ENCODE measurements around the gene HDLBP. TPM values are rescaled to one million over a fixed set of nuclear protein-coding genes. Genes with fewer than 3 reads are reported as not detected.
A peak's percentile ranks its signal among the peaks of the same experiment; 100 is the strongest.

Gene HDLBP
- total RNA-seq (2014; rRNA removed; shearing (Covaris generic)) = 324 and 350 TPM in 2 replicates

GRCh38 chr2:241315093-241315878, at the start of gene HDLBP:
Gene HDLBP, minus strand, starts transcription at chr2:241315672. Its CDS starts 48,803 bp downstream, at chr2:241266869.
- DNase-seq (ENCODE audit: low spot score) = peak; percentile 98

- DNase-seq (ENCODE audit: low spot score) = no peak
Measured at GRCh38 chr2:241364781-241365180, 49.3 kb upstream of the HDLBP start.

- no peak for DNase-seq (ENCODE audit: low spot score)
Measured at GRCh38 chr2:241363426-241363825, 48.0 kb upstream of the HDLBP start.

GRCh38 chr2:241359481-241360045, 44.1 kb upstream of the HDLBP start:
- DNase-seq (ENCODE audit: low spot score) = no peak

- no peak for DNase-seq (ENCODE audit: low spot score)
Measured at GRCh38 chr2:241358470-241358869, 43.0 kb upstream of the HDLBP start.

- no peak for DNase-seq (ENCODE audit: low spot score)
Measured at GRCh38 chr2:241357531-241357930, 42.1 kb upstream of the HDLBP start.

- no peak for DNase-seq (ENCODE audit: low spot score)
Measured at GRCh38 chr2:241356871-241357260, 41.4 kb upstream of the HDLBP start.

GRCh38 chr2:241355983-241356870, 40.8 kb upstream of the HDLBP start, which contains the start of gene FARP2:
Gene FARP2, plus strand, starts transcription at chr2:241356285. Its CDS starts 16,823 bp downstream, at chr2:241373108.
- DNase-seq (ENCODE audit: low spot score) = peak; percentile 98

GRCh38 chr2:241354668-241355658, 39.5 kb upstream of the HDLBP start:
- DNase-seq (ENCODE audit: low spot score) = peak; percentile 46

GRCh38 chr2:241352227-241352626, 36.8 kb upstream of the HDLBP start:
- DNase-seq (ENCODE audit: low spot score) = no peak

GRCh38 chr2:241351640-241352031, 36.2 kb upstream of the HDLBP start:
- DNase-seq (ENCODE audit: low spot score) = no peak

GRCh38 chr2:241350878-241351639, 35.6 kb upstream of the HDLBP start:
- no peak for DNase-seq (ENCODE audit: low spot score)

- DNase-seq (ENCODE audit: low spot score) = no peak
Measured at GRCh38 chr2:241350530-241350877, 35.0 kb upstream of the HDLBP start.

- no peak for DNase-seq (ENCODE audit: low spot score)
Measured at GRCh38 chr2:241349941-241350340, 34.5 kb upstream of the HDLBP start.

GRCh38 chr2:241344925-241345651, 29.6 kb upstream of the HDLBP start:
- no peak for DNase-seq (ENCODE audit: low spot score)

GRCh38 chr2:241340631-241341163, 25.2 kb upstream of the HDLBP start:
- DNase-seq (ENCODE audit: low spot score) = no peak

- DNase-seq (ENCODE audit: low spot score) = no peak
Measured at GRCh38 chr2:241339839-241340630, 24.6 kb upstream of the HDLBP start.

GRCh38 chr2:241334813-241335212, 19.3 kb upstream of the HDLBP start:
- no peak for DNase-seq (ENCODE audit: low spot score)

- DNase-seq (ENCODE audit: low spot score) = no peak
Measured at GRCh38 chr2:241330616-241330981, 15.1 kb upstream of the HDLBP start.

Measured in H4 (cell line).